OCI-LY3 (cell line): ENCODE results near the gene C21orf58.

Experiments used
- H2AFZ ChIP-seq: fragments of 200-600, 300-600 bp; shearing (Covaris generic); 2 replicates; pipeline ENCODE4 v1.6.0; 2014; ENCODE audit warnings: antibody characterized with exemption, low read depth, low read length
- H3K27ac ChIP-seq: fragments of 200-600, 300-600 bp; sonication (generic); 2 replicates; pipeline ENCODE4 v1.5.1; 2014; ENCODE audit warnings: mild to moderate bottlenecking, low read length, moderate library complexity, mixed read lengths
- H3K27me3 ChIP-seq: fragments of 200-600, 300-600 bp; sonication (generic); 2 replicates; pipeline ENCODE4 v1.6.1; 2014; ENCODE audit warnings: low read depth, low read length, mixed read lengths
- H3K36me3 ChIP-seq: fragments of 200-600, 300-600 bp; sonication (generic); replicated peaks from 2 replicates; pipeline ENCODE3; 2014; ENCODE audit warnings: low read depth, low read length, mixed read lengths
- H3K4me1 ChIP-seq: fragments of 300-600, 200-600 bp; sonication (generic); 2 replicates; pipeline ENCODE4 v1.6.1; 2014; ENCODE audit warnings: low read length, mixed read lengths
- H3K4me2 ChIP-seq: fragments of 200-600, 300-600 bp; sonication (generic); 2 replicates; pipeline ENCODE4 v1.6.1; 2014; ENCODE audit warnings: low read length, mixed read lengths
- H3K4me3 ChIP-seq: fragments of 300-600, 200-600 bp; sonication (generic); 2 replicates; pipeline ENCODE4 v1.5.1; 2014; ENCODE audit warnings: antibody characterized with exemption, mild to moderate bottlenecking, low read length, moderate library complexity
- H3K79me2 ChIP-seq: fragments of 300-600, 200-600 bp; shearing (Covaris generic); 2 replicates; pipeline ENCODE4 v1.6.1; 2014; ENCODE audit warnings: mild to moderate bottlenecking, low read length, mixed read lengths
- H3K9ac ChIP-seq: fragments of 300-600, 200-600 bp; shearing (Covaris generic); 2 replicates; pipeline ENCODE4 v1.6.0; 2014; ENCODE audit warnings: mild to moderate bottlenecking, low read length, moderate library complexity
- H3K9me3 ChIP-seq: fragments of 200-600, 300-600 bp; shearing (Covaris generic); 2 replicates; pipeline ENCODE4 v1.6.1; 2014; ENCODE audit warnings: low read length, mixed read lengths; ENCODE audit not compliant: insufficient read depth
- H4K20me1 ChIP-seq: fragments of 200-600, 300-600 bp; sonication (generic); 2 replicates; pipeline ENCODE4 v1.6.1; 2016; ENCODE audit warnings: low read length, mixed read lengths; ENCODE audit not compliant: insufficient read depth
- CTCF ChIP-seq: fragments of 200-600, 300-600 bp; sonication (generic); IDR thresholded peaks from 2 replicates; pipeline ENCODE4 v1.5.1; 2014; ENCODE audit warnings: antibody characterized with exemption, low read length, low read depth
- EZH2phosphoT487 ChIP-seq: fragments of 200-600 bp; shearing (Covaris generic); IDR thresholded peaks from 2 replicates; pipeline ENCODE4 v1.6.1; 2018; ENCODE audit warnings: antibody characterized with exemption, mixed run types, low read depth

The C21orf58 gene

GRCh38 chr21:46264690-46265144 lies 59.0 kb downstream of the C21orf58 start:
- Histone ChIP-seq H3K4me1 (no peaks in the 10 kb centered on the region), H3K4me2 (no peak overlapping the region), H3K9me3 (no peaks in the 10 kb centered on the region), H4K20me1 (no peaks in the 10 kb centered on the region), H3K4me3 (no peak overlapping the region), H2AFZ (no peak overlapping the region), H3K36me3 (peaks cover 17% of the 10 kb centered on the region), H3K79me2 (no peaks in the 10 kb centered on the region), H3K27ac (no peak overlapping the region), H3K9ac (no peak overlapping the region), H3K27me3 (no peaks in the 10 kb centered on the region)
- no peak for TF ChIP-seq CTCF
- no peak for TF ChIP-seq EZH2phosphoT487

- H3K36me3 ChIP-seq: peaks cover 13% of the 10 kb centered on the region
- no peaks in the 10 kb centered on the region for H3K79me2 ChIP-seq
Measured at GRCh38 chr21:46264046-46264689, 59.5 kb downstream of the C21orf58 start.

GRCh38 chr21:46256501-46256994 lies 67.1 kb downstream of the C21orf58 start:
- H3K4me3 ChIP-seq: no peak overlapping the region
- no peaks in the 10 kb centered on the region for H3K79me2 ChIP-seq
- peaks cover 16% of the 10 kb centered on the region for H3K4me1 ChIP-seq
- no peak overlapping the region for H2AFZ ChIP-seq
- H3K36me3 ChIP-seq: peaks cover 46% of the 10 kb centered on the region
- TF ChIP-seq EZH2phosphoT487 (no peak), CTCF (no peak)
- no peak overlapping the region for H3K27ac ChIP-seq
- no peak overlapping the region for H3K9ac ChIP-seq
- H3K9me3 ChIP-seq: no peaks in the 10 kb centered on the region
- H4K20me1 ChIP-seq: no peaks in the 10 kb centered on the region; the same call in 1 of the 2 replicates
- H3K27me3 ChIP-seq: no peaks in the 10 kb centered on the region
- H3K4me2 ChIP-seq: no peak overlapping the region

More at GRCh38 chr21:46264046-46264689, 59.5 kb downstream of the C21orf58 start:
- Histone ChIP-seq H4K20me1 (no peaks in the 10 kb centered on the region), H3K4me2 (no peak overlapping the region), H3K9ac (no peak overlapping the region), H3K4me1 (no peaks in the 10 kb centered on the region), H3K4me3 (no peak overlapping the region), H3K27ac (no peak overlapping the region), H2AFZ (no peak overlapping the region), H3K27me3 (no peaks in the 10 kb centered on the region), H3K9me3 (no peaks in the 10 kb centered on the region)
- TF ChIP-seq CTCF: no peak
- no peak for TF ChIP-seq EZH2phosphoT487

- H4K20me1 ChIP-seq: no peaks in the 10 kb centered on the region; the same call in 1 of the 2 replicates
- no peak overlapping the region for H3K4me3 ChIP-seq
- H3K27ac ChIP-seq: no peak overlapping the region
- H3K36me3 ChIP-seq: peaks cover 53% of the 10 kb centered on the region
- no peak overlapping the region for H2AFZ ChIP-seq
- H3K27me3 ChIP-seq: no peaks in the 10 kb centered on the region
- TF ChIP-seq EZH2phosphoT487 (no peak), CTCF (no peak)
- H3K79me2 ChIP-seq: no peaks in the 10 kb centered on the region
- H3K4me2 ChIP-seq: no peak overlapping the region
- peaks cover 19% of the 10 kb centered on the region for H3K4me1 ChIP-seq
- H3K9ac ChIP-seq: no peak overlapping the region
- no peaks in the 10 kb centered on the region for H3K9me3 ChIP-seq
Measured at GRCh38 chr21:46255758-46256337, 67.8 kb downstream of the C21orf58 start.
